AG04450 (cell line): Measurements from ENCODE around the gene RAPSN. TPM values are rescaled to one million over a fixed set of nuclear protein-coding genes. Genes with fewer than 3 reads are reported as not detected.

Experiments
- CTCF ChIA-PET: fragments of 300-600, 350-600 bp; formaldehyde crosslinking; extraction: SDS; loops from one replicate; lab custom pipeline; 2022; ENCODE audit warnings: antibody characterized with exemption, inconsistent platforms; lab: Charles Lee
- POLR2A ChIA-PET: fragments of 350-600 bp; formaldehyde crosslinking; extraction: SDS; loops from one replicate; lab custom pipeline; 2021; ENCODE audit warnings: antibody characterized with exemption, inconsistent platforms; lab: Yijun Ruan, JAX
- DNase-seq: peaks from one replicate; pipeline ENCODE4 v3.0.0-alpha.2; 2011; ENCODE audit warnings: low read depth, low spot score
- H3K27ac ChIP-seq: one replicate; pipeline ENCODE4 v1.5.1; 2012; ENCODE audit warnings: low read depth, low read length, control low read depth
- H3K27me3 ChIP-seq: one replicate; pipeline ENCODE4 v1.6.0; 2012; ENCODE audit warnings: low read length; ENCODE audit not compliant: control insufficient read depth, insufficient read depth
- H3K4me3 ChIP-seq: 2 replicates; pipeline ENCODE4 v1.5.1; 2011; ENCODE audit warnings: mild to moderate bottlenecking, low read depth, low read length, control low read depth
- H3K9me3 ChIP-seq: 2 replicates; pipeline ENCODE4 v1.5.1; 2012; ENCODE audit warnings: low read length; ENCODE audit not compliant: control insufficient read depth, insufficient read depth
- CTCF ChIP-seq: IDR thresholded peaks from 2 replicates; pipeline ENCODE4 v1.5.1; 2011; ENCODE audit warnings: low read depth, low read length, control low read depth, inconsistent platforms
- polyA plus RNA-seq: library from polyadenylated mRNA; depleted of rRNA; stranded (reverse); fragments of >200 nt; gene quantifications from 2 replicates; pipeline ENCODE4 v1.2.3, GENCODE V29; 2011

RAPSN gene
- polyA plus RNA-seq, 1 experiment: not detected

- no peaks in the 10 kb centered on the region for H3K27me3 ChIP-seq
- no peak for DNase-seq
- H3K9me3 ChIP-seq: no peaks in the 10 kb centered on the region
- TF ChIP-seq CTCF: no peak
- ChIA-PET CTCF (interaction anchor here (0.6 kb wide), 1 partner anchor 27 kb away, joined by 5 read pairs; no protein-coding TSS in a partner anchor), POLR2A (no interaction called here)
- H3K4me3 ChIP-seq: no peak overlapping the region
- peak overlapping the region; percentile 21 for H3K27ac ChIP-seq
Observed at GRCh38 chr11:47434011-47434786, 14.7 kb downstream of the RAPSN start.

- Histone ChIP-seq H3K27ac (no peak overlapping the region), H3K4me3 (no peak overlapping the region), H3K9me3 (no peaks in the 10 kb centered on the region), H3K27me3 (no peaks in the 10 kb centered on the region)
- ChIA-PET POLR2A (interaction anchor here (0.7 kb wide), 1 partner anchor 249 kb away, joined by 6 read pairs; no protein-coding TSS in a partner anchor), CTCF (no interaction called here)
- TF ChIP-seq CTCF: no peak
- DNase-seq: no peak
Observed at GRCh38 chr11:47433157-47433556, 15.8 kb downstream of the RAPSN start.

GRCh38 chr11:47431356-47432083 lies 17.4 kb downstream of the RAPSN start:
- no peak for DNase-seq
- no peak for TF ChIP-seq CTCF
- ChIA-PET POLR2A (no interaction called here), CTCF (interaction anchor here (0.7 kb wide), 1 partner anchor 132 kb away, joined by 3 read pairs; no protein-coding TSS in a partner anchor)
- Histone ChIP-seq H3K9me3 (no peaks in the 10 kb centered on the region), H3K27me3 (no peaks in the 10 kb centered on the region), H3K4me3 (no peak overlapping the region), H3K27ac (no peak overlapping the region)

- POLR2A ChIA-PET: no interaction called here
- CTCF ChIA-PET: no interaction called here
- TF ChIP-seq CTCF: no peak
Observed at GRCh38 chr11:47430524-47430923, 18.4 kb downstream of the RAPSN start.

More at GRCh38 chr11:47430524-47430923, 18.4 kb downstream of the RAPSN start:
- Histone ChIP-seq H3K27ac (no peak overlapping the region), H3K4me3 (no peak overlapping the region), H3K9me3 (no peaks in the 10 kb centered on the region; the same call in 1 of the 2 replicates), H3K27me3 (no peaks in the 10 kb centered on the region)
- DNase-seq: no peak
